Stimulated activated CD8-positive, alpha-beta memory T cell treated with anti-CD3 and anti-CD28 coated beads, Interleukin-12 subunit alpha, Interleukin-12 subunit beta, amount 100 ng/mL, for 4 hours (primary cell): ENCODE measurements around the gene TSEN15.
"Not testable (repeated sequence)": the region's sequence is repeated elsewhere in the genome, so short reads cannot be mapped to it uniquely, and the experiment has no call there.

Experiments
- DNase-seq: peaks from one replicate; pipeline ENCODE4 v3.0.0-alpha.2; 2020; ENCODE audit warnings: low read depth

TSEN15 gene

DNA sequence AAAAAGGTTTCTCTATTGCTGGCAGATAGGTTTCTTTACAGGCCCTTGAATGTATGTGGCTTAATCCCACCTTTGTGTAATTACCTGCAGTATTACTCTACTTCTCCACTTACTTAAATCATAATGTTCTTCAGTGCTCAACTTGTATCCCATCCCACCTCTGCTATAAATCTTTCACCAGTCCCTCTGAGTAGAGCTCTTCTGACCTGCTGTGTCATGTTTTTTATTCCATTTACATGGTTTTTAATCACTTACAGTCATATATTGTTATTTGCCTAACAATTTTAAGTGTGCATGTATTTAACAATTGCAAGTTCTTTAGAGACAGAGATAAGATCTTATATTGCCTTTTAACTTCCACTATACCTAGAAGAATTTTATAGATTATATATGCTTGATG is 2.4 kb downstream of the TSEN15 start:
- DNase-seq: no peak

GRCh38 chr1:184056921-184057555 is 5.5 kb downstream of the TSEN15 start:
- no peak for DNase-seq

GRCh38 chr1:184059887-184060286 is 8.4 kb downstream of the TSEN15 start:
- DNase-seq: no peak

- no peak for DNase-seq
These were observed 8.8 kb downstream of the TSEN15 start for GRCh38 chr1:184060316-184060715.

GRCh38 chr1:184061396-184062003 is 10.0 kb downstream of the TSEN15 start:
- no peak for DNase-seq

DNA sequence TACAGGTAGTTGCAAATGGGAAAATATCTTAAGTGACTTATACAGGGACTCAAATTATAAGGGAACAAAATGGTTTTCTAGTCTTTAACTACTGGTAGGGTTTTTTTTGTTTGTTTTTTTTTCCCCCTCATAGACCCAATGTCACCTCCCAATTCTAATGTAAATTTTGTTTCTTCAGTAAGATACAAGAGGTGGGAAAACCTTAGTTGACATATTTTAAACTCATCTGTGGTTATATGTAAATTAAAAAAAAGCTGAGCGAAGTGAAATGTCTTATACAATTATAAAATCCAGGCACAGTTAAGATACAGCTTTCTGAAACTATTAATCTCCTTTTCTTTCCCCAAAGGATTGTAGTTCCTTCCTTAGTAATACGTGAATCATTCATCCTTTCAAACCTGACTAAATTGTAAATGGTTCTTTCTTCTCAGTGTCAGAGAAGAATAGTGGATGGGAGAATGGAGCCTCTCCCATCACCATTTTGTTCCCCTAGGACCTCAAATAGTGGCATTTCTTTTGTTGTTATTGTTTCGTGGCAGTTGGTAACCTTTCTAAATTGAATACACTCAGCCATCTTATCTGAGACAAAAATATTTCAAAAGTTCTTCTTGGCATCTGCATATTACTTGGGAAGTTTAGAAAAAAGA is 11.2 kb downstream of the TSEN15 start:
- DNase-seq: no peak

- DNase-seq: no peak
These were observed 14.0 kb downstream of the TSEN15 start for GRCh38 chr1:184065559-184065958.

GRCh38 chr1:184068354-184068753 is 16.8 kb downstream of the TSEN15 start:
- DNase-seq: no peak

GRCh38 chr1:184069675-184070074 is 18.1 kb downstream of the TSEN15 start:
- no peak for DNase-seq

- DNase-seq: no peak
These were observed 20.8 kb downstream of the TSEN15 start for GRCh38 chr1:184072376-184072775.

- DNase-seq: no peak
These were observed 22.9 kb downstream of the TSEN15 start for GRCh38 chr1:184074383-184074782.

GRCh38 chr1:184075055-184076029 is 23.8 kb downstream of the TSEN15 start:
- no peak for DNase-seq

- DNase-seq: no peak
These were observed 27.2 kb downstream of the TSEN15 start for GRCh38 chr1:184078564-184079249.

GRCh38 chr1:184080309-184080708 is 28.8 kb downstream of the TSEN15 start:
- DNase-seq: no peak

DNA sequence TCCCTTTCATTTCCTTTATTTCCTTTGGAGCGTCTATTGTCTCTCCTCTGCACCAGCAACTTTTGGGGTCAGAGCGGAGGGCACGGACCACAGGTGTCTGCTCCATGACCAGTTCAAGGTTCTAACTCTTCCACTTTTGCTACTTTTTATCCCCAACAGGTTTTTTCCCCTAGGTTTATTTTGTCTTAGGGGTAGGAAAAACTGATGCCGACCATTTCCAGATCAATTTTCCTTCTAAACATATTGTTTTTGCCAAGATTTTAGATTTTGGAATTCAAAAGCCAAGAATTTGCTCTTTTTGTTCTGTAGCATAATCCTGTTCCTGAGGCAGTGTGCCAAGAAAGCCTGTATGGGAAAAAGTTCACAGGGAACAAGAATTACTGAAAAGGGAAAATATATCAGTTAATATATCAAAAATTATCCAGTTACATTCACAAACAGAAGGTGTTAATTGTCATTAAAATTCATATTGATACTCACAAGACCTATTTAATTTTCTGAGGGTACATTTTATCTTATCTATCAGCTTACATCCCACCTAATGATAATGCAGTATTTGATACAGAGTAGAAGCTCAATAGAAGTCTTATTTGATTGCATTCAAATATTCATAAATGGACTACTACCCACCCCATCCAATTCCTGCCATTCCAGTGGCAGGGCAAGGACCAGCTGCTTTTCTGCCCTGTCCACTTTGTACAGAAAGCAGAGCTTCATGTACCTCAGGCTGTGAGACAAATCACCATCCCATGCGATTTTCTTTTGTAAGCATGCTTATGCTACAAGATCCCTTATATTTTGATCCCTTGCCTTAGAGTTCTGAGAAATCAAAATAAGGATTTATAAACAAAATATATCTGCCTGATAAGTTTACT is 31.2 kb downstream of the TSEN15 start:
- DNase-seq: no peak

DNA sequence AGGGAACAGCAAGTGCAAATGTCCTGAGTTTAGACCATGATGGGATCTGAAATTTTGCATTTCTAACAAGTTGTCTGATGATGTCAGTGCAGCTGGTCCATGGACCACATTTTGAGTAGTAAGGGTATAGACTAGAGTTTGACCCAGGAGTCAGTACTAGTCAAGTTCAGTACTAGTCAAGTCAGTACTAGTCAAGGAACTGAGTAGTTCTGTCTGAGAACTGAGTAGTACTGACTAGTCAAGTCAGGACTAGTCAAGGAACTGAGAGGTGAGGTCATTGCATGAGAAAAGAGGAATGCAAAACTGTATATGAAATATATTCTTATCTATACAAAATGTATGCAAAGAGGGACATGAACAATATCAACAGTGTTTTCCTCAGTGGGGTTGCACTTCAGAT is 34.1 kb downstream of the TSEN15 start:
- DNase-seq: no peak

DNA sequence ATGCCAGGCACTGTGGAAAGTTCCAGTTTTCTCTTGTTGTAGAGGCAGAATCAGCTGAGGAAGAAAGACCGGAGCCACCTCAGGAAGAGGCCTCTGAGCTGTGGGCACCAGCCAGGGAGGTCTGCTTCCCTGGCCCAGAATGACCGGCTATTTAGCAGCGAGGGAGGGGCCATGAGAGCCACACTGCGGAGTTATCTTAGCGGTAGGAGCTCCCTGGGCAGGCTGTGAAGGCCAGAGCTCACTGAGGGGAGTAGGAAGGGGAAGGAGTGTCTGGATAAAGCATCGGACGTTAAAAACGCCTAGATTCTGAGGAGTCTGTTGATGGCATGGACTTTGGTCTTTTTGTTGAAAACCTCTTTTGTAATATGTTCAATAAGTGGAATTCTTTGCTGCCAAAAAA is 36.5 kb downstream of the TSEN15 start:
- DNase-seq: no peak

- no peak for DNase-seq
These were observed 41.5 kb downstream of the TSEN15 start for GRCh38 chr1:184093071-184093470.

GRCh38 chr1:184096005-184096404 is 44.5 kb downstream of the TSEN15 start:
- no peak for DNase-seq

DNA sequence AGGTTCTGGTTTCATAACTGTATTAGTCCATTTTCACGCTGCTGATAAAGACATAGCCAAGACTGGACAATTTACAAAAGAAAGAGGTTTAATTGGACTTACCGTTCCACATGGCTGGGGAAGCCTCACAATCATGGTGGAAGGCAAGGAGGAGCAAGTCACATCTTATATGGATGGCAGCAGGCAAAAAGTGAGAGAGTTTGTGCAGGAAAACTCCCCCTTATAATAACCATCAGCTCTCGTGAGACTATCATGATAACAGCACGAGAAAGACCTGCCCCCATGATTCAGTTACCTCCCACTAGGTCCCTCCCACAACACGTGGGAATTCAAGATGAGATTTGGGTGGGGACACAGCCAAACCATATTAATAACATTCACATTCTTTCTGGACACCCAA is 45.0 kb downstream of the TSEN15 start:
- DNase-seq: not testable (repeated sequence)

- DNase-seq: no peak
These were observed 49.6 kb downstream of the TSEN15 start for GRCh38 chr1:184101141-184101540.
